Cardiac atrium fibroblast (primary cell): ENCODE results near the gene NTSR1. TPM values are rescaled to one million over a fixed set of nuclear protein-coding genes. Genes with fewer than 3 reads are reported as not detected.

ENCODE experiments used
- total RNA-seq: library from RNA; depleted of rRNA; stranded (reverse); fragments of >200 nt; gene quantifications from 2 replicates; pipeline ENCODE4 v1.2.3, GENCODE V29; 2015

The NTSR1 gene
- total RNA-seq = not detected in 2 replicates

DNA sequence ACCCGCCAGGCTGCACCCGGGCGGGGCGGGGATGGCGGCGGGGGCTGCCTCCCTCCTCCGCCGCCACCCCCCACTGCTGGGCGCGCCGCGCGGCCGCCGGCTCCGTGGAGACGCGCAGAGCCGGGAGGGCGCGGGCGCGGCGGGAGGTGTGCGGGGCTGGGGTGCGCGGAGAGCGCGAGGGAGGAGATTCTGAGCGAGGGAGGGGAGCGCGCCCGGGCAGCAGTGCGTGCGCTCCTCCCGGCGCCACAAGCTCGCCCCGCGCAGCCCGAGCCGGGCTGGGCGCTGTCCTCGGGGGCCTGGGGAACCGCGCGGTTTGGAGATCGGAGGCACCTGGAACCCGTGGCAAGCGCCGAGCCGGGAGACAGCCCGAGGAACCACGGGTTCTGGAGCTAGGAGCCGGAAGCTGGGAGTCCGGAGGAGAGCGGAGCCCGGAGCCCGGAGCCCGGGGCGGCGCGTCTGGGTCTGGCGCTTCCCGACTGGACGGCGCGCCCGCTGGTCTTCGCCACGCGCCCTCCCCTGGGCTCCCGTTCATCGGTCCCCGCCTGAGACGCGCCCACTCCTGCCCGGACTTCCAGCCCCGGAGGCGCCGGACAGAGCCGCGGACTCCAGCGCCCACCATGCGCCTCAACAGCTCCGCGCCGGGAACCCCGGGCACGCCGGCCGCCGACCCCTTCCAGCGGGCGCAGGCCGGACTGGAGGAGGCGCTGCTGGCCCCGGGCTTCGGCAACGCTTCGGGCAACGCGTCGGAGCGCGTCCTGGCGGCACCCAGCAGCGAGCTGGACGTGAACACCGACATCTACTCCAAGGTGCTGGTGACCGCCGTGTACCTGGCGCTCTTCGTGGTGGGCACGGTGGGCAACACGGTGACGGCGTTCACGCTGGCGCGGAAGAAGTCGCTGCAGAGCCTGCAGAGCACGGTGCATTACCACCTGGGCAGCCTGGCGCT lies at the start of gene NTSR1:
TSS of gene NTSR1 (plus strand) at position 246 of the 946 bp plus-strand sequence. CDS start at position 618, 372 bp downstream.

DNA sequence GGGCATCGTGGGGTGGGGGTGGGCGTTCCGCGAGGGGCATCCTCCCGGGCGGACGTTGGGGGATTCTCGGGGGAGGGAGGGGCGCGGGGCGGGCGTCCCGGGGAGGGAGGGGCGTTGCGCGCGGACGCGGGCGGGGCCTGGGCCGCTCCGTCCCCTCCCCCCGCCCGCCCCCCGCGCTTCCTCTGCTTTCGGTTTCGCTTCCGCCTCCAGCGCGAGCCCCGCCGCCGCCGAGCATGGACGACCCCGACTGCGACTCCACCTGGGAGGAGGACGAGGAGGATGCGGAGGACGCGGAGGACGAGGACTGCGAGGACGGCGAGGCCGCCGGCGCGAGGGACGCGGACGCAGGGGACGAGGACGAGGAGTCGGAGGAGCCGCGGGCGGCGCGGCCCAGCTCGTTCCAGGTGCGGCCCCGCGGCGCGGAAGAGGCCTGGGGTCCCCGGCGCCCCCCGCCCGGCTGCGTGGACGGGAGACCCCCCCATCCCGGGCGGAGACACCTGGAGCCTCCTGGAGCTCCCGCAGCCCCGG lies 96.1 kb downstream of the NTSR1 start, which contains the start of gene OGFR:
TSS of gene OGFR (plus strand) at position 209 of the 528 bp plus-strand sequence. CDS start at position 234, 25 bp downstream.

Other genes starting within 250 kb of the NTSR1 start
- gene GATA5, start 232.8 kb upstream of the NTSR1 start, total RNA-seq = 0.32 TPM in 1 of 2 replicates, not detected in the other
- 0.32 and 0.54 TPM in 2 replicates for gene SLCO4A1, start 66.3 kb upstream of the NTSR1 start, total RNA-seq
- gene MRGBP, start 87.6 kb downstream of the NTSR1 start, total RNA-seq = 15.3 and 17.0 TPM in 2 replicates
- gene OGFR, start 96.0 kb downstream of the NTSR1 start, total RNA-seq = 40.8 and 46.8 TPM in 2 replicates
- 19.7 and 22.5 TPM in 2 replicates for gene COL9A3, start 108.2 kb downstream of the NTSR1 start, total RNA-seq
- 8.6 and 13.2 TPM in 2 replicates for gene TCFL5, start 153.0 kb downstream of the NTSR1 start, total RNA-seq
- gene DIDO1, start 217.7 kb downstream of the NTSR1 start, total RNA-seq = 17.0 and 19.3 TPM in 2 replicates
- 21.5 and 23.7 TPM in 2 replicates for gene GID8, start 229.3 kb downstream of the NTSR1 start, total RNA-seq
- 6.3 and 19.3 TPM in 2 replicates for gene SLC17A9, start 243.9 kb downstream of the NTSR1 start, total RNA-seq